Measurements from ENCODE around the gene IST1.
"Not testable (repeated sequence)": the region's sequence is repeated elsewhere in the genome, so short reads cannot be mapped to it uniquely, and the experiment has no call there.

The IST1 gene

GRCh38 chr16:71894921-71895678, at the start of gene IST1:
TSS of gene IST1 (plus strand) at chr16:71895531. CDS start at chr16:71915641, 20,110 bp downstream.
- DNase-seq: peak; percentile 98 to 99

GRCh38 chr16:71845639-71846430, 49.5 kb upstream of the IST1 start, which contains the start of gene ATXN1L:
TSS of gene ATXN1L (plus strand) at chr16:71845976. CDS start at chr16:71849741, 3,765 bp downstream.
- DNase-seq: peak; percentile 91 to 93

DNA sequence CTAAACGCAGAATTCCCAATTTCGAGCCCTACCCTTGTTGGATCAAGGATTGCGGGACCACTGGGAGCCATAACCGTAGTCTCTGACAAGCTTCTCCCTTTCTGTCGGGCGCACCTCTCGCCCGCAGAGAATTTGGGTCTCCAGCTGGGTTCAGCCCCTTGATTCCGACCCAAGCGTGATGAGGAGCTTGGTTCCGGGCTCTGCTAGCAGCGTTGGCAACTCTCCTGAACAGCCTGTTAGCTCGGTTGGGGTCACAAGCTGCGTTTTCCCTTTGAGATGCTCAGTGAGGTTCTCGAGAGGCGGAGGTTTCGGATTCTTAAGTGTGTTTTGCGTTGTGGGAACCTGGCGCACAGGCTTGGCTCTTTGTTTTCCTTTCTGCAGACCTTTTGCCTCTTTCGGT, 48.9 kb upstream of the IST1 start:
- peak; percentile 17 to 32 for DNase-seq

- no peak for DNase-seq
These were observed 48.2 kb upstream of the IST1 start for GRCh38 chr16:71847096-71847495.

DNA sequence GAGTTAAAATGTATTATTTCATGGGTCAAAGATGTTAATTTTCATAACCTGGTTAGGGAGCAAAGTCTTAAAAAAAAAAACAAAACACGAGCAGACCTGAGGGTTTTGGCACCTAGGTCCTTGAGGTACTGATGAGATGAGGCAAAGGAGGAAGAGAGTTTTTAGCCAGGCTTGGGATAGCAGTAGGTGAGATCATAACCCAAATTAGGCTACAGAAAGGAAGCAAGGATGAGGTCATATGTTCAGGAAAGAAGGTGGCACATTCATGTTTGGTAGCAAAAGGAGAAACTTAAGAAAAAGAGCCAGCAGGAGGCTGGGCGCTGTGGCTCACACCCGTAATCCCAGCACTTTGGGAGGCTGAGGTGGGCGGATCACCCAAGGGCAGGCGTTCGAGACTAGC, 46.7 kb upstream of the IST1 start:
- no peak for DNase-seq

- no peak for DNase-seq
These were observed 43.6 kb upstream of the IST1 start for GRCh38 chr16:71851746-71852145.

- DNase-seq: no peak
These were observed 43.2 kb upstream of the IST1 start for GRCh38 chr16:71852158-71852557.

GRCh38 chr16:71852561-71852960, 42.8 kb upstream of the IST1 start:
- DNase-seq: no peak

DNA sequence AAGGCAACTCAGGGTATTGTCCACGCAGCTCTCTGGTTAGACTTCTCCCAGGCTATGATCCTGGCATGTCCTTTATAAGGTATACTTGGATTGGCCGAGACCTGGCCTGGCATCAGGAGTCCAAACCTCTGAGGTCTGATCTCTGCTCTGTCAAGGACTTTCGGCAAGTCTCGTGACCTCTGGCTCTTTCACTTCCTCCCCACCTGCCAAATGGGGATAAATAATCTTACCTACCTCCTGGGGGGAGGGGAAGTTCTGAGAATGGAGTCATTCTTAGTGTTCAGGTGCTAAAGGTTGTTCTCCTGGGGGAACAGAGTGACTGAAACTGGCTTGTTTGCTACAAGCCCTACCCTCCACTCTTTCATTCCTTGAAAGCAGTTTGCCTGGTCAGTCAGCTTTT, 41.9 kb upstream of the IST1 start:
- no peak for DNase-seq

DNA sequence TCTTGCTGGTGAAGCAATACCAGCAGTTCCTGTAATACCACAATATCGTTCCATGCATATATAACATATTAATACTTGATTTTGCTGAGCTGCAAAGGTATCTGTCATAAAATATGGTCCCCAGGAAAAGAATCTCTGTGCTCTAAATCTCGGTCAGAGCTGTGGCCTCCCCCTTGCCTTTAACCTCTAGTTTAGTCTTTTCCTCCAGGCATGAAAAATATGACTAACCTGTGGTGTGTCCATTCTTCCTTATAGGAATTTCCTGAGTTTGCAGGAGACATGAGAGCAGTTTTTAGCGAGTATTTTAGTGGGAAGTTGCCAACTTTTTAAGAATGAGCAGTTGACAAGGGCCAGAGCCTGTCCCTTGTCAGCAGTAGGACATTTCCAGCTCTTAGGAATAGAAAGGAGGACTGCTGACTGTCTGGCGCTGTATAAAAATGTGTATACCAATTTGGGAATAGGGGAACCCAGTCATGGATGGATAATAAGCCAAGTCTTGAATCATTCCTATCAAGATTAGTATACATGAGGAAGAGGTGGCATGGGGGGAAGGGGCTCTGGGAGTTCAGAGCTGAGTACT, 40.9 kb upstream of the IST1 start:
- no peak for DNase-seq

DNA sequence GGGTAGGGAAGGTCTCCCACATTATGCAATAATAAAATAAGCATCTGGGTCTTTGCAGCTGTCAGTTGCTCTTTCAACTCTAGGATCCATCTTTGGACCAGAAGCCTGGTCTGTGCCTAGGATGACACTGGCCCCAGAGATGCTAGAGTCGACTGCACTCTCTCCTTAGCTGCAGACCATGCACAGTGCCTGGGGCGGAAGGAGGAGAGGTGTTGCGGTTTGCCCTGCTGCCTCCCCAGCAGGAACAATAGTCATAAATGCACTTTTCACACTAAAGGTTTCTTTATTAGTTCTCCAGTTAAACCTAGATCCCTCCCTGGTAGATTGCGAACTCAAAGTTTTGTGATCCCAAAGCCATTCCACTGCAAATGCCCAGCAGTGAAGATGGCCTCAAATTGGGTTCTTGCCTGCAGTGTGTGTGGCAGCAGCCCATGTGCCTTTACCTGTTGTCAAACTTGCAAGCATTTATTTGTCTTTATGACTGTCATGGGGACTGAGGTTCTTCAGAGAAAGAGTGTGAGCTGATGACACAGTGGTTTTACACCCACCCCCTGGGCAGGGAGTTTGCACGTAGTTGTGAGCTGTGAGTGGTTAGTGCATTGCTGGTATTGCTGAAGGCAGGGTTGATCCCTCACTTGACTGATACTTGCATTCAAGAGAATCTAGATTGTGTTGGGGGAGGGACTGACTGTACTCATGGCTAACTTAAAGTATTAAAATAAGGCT, 39.2 kb upstream of the IST1 start:
- DNase-seq: peak; percentile 23 to 37

GRCh38 chr16:71859762-71860521, 35.4 kb upstream of the IST1 start:
- DNase-seq: no peak

DNA sequence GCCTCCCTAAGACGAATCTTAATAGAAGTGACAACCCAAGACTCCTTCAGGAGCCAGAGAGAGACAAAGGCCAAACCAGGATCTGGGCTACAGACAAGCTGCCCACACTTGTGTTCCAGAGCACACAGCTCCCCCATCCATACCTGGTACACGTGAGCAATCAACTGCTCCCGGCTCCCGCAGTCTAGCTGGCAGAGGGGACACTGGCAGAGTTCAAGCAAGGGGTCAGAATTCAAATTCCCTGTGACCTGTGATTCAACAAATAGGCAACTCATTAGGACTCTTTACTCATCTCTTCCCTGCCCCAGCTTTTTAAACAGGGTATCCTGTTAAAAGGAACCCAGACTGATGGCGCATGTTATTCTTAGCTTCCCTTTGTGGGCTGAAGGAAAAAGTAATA, 31.3 kb upstream of the IST1 start:
- DNase-seq: no peak

GRCh38 chr16:71865173-71865863, 30.0 kb upstream of the IST1 start:
- DNase-seq: no peak

- not testable (repeated sequence) for DNase-seq
These were observed 28.2 kb upstream of the IST1 start for GRCh38 chr16:71867175-71867574.

GRCh38 chr16:71867939-71868338, 27.4 kb upstream of the IST1 start:
- no peak for DNase-seq

DNA sequence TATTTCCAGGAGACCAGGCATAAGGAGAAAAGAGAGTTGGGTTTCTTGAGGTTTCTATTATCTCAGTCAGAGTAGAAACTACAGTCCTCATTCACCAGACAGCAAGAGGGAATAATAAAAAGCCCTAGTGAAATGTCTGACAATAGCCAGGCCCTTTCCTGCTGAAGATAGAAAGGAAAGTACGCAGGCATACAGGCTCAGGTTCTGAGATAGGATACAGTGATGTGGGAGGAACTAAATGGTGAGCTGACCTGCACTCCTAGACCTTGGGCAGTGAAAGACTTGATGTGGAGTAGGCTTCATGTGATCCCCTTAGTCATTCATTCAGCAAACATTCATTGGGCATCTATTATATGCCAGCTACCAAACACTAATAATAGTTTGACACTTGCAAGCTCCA, 26.2 kb upstream of the IST1 start:
- DNase-seq: no peak

DNA sequence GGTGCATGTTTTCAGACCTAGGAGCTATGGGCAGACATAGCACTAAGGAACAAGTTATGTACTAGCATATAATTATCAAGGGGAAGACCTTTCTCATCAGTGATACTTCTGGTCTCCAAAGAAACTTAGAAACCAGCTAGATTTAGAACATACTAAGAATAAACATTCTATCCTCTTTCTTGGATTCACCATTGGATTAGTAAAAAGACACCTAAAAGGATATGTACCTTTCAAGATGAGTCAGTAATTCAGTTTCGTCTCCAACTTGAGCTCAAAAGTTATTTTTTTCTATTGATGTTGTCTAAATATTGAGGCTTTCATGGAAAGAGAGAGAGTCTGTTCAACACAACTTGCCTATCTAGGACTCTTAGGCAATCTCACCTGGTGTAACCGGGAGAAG, 24.5 kb upstream of the IST1 start:
- DNase-seq: no peak

DNA sequence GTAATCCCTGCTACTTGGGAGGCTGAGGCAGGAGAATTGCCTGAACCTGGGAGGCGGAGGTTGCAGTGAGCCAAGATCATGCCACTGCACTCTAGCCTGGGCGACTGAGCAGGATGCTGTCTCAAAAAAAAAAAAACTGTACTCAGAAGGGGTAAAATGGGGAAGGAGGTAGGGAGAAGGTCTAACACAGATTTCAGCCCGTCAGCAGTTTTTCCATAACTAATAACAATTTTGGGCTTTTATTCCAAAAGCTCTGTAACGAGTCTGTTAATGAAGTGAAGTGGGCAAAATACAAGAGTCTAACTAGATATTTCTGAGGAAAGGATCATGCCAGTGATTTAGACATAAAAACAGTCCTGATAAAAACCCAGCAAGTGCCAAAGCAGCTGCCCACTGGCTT, 22.1 kb upstream of the IST1 start:
- DNase-seq: no peak

- DNase-seq: no peak
These were observed 16.4 kb upstream of the IST1 start for GRCh38 chr16:71878911-71879310.

GRCh38 chr16:71880176-71880575, 15.2 kb upstream of the IST1 start:
- no peak for DNase-seq
